Diencephalon (tissue), 1 donor: Measurements from ENCODE around the gene LELP1. TPM values are rescaled to one million over a fixed set of nuclear protein-coding genes. Genes with fewer than 3 reads are reported as not detected.

Experiments used
- total RNA-seq: library from RNA; depleted of rRNA; stranded (reverse); fragments of >200 nt; gene quantifications from one replicate; pipeline ENCODE4 v1.2.3, GENCODE V29; 2014

LELP1 gene
- total RNA-seq: not detected

DNA sequence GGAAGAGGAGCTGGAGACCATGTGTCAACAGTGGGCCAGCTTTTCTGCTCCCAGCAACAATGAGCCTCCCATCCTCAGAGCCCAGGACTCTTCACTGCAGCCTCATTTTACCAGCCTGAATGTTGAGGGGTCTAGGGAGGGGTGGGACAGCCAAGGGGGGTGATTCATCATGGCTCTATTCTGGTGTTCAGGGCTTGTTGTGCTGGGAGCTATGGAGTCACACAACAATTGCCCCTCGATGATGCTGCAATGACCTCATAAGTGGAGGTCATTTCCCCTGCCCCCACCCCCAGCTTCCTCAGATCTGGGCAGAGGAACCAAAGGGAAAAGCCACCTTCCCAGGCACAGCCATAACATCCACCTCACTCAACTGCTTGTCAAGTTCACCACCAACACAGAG lies at the start of gene LELP1:
Gene LELP1, plus strand, starts transcription at position 301 of the 400 bp plus-strand sequence. CDS start 1,278 bp downstream, outside the sequence.

DNA sequence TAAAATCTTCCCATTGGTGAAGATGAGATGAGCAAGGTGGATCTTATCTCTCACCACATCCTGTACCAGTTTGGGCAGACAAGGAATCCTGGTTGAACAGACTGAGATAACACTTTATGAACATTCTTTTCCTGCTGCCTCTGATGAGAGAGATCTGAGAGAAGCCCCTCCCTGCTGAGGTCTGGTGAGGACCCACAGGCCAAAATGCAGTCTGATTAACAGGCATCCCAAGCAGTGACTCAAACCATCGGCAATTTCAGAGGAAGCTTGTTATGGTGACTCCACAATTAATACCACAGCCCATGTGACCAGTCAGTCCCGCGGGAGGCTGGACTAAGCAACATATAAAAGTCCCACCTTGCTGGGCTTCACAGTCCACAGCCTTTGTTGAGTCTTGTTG lies 14.0 kb downstream of the LELP1 start, which contains the start of gene PRR9:
Gene PRR9, plus strand, starts transcription at position 373 of the 400 bp plus-strand sequence. CDS start 561 bp downstream, outside the sequence.

Other genes with a start within 250 kb of the LELP1 start
- not detected for gene SPRR4, start 232.8 kb upstream of the LELP1 start, total RNA-seq
- not detected for gene SPRR1A, start 219.3 kb upstream of the LELP1 start, total RNA-seq
- not detected for gene SPRR3, start 201.7 kb upstream of the LELP1 start, total RNA-seq
- not detected for gene SPRR1B, start 172.2 kb upstream of the LELP1 start, total RNA-seq
- not detected for gene SPRR2D, start 162.3 kb upstream of the LELP1 start, total RNA-seq
- gene SPRR2A, start 145.9 kb upstream of the LELP1 start, total RNA-seq: not detected
- gene SPRR2B, start 131.8 kb upstream of the LELP1 start, total RNA-seq: not detected
- gene SPRR2E, start 108.9 kb upstream of the LELP1 start, total RNA-seq: not detected
- not detected for gene SPRR2F, start 89.9 kb upstream of the LELP1 start, total RNA-seq
- not detected for gene SPRR2G, start 52.5 kb upstream of the LELP1 start, total RNA-seq
- gene PRR9, start 14.2 kb downstream of the LELP1 start, total RNA-seq: not detected
- gene LORICRIN, start 56.3 kb downstream of the LELP1 start, total RNA-seq: 0.69 TPM
- not detected for gene PGLYRP3, start 109.5 kb downstream of the LELP1 start, total RNA-seq
- gene PGLYRP4, start 145.4 kb downstream of the LELP1 start, total RNA-seq: not detected
- gene S100A9, start 154.4 kb downstream of the LELP1 start, total RNA-seq: 55.1 TPM
- 4.8 TPM for gene S100A12, start 172.2 kb downstream of the LELP1 start, total RNA-seq
- 13.1 TPM for gene S100A8, start 187.6 kb downstream of the LELP1 start, total RNA-seq
- gene S100A7A, start 213.1 kb downstream of the LELP1 start, total RNA-seq: not detected